D721Med (cell line): ENCODE data around the gene LRFN2.

ENCODE experiments used
- DNase-seq: peaks from one replicate; pipeline ENCODE4 v3.0.0; 2011; ENCODE audit warnings: low spot score; ENCODE audit not compliant: insufficient read length
- FAIRE-seq: peaks from 2 replicates; lab custom pipeline; 2011; peaks lifted over from hg19 to GRCh38; lab: Jason Lieb, UNC
- CTCF ChIP-seq: IDR thresholded peaks from 2 replicates; pipeline ENCODE4 v1.5.1; 2012; ENCODE audit warnings: mild to moderate bottlenecking, control low read depth; ENCODE audit not compliant: insufficient read depth; ENCODE audit errors: missing control alignments

LRFN2 gene

GRCh38 chr6:40395066-40395697, 192.0 kb downstream of the LRFN2 start:
- DNase-seq (no peak), FAIRE-seq (no peak)
- TF ChIP-seq CTCF = no peak

- TF ChIP-seq CTCF = no peak
- DNase-seq (no peak), FAIRE-seq (no peak)
Measured at GRCh38 chr6:40394381-40394780, 192.8 kb downstream of the LRFN2 start.

GRCh38 chr6:40393641-40394040, 193.5 kb downstream of the LRFN2 start:
- no peak for TF ChIP-seq CTCF
- FAIRE-seq = no peak
- no peak for DNase-seq

GRCh38 chr6:40392589-40392988, 194.6 kb downstream of the LRFN2 start:
- no peak for TF ChIP-seq CTCF
- FAIRE-seq (no peak), DNase-seq (no peak)

GRCh38 chr6:40391851-40392517, 195.2 kb downstream of the LRFN2 start:
- no peak for DNase-seq
- FAIRE-seq = no peak
- TF ChIP-seq CTCF = no peak

GRCh38 chr6:40391086-40391485, 196.1 kb downstream of the LRFN2 start:
- DNase-seq (no peak), FAIRE-seq (no peak)
- no peak for TF ChIP-seq CTCF

GRCh38 chr6:40390144-40390800, 196.9 kb downstream of the LRFN2 start:
- no peak for FAIRE-seq
- no peak for TF ChIP-seq CTCF
- DNase-seq = no peak
